Skin epidermis (tissue), 12 donors: ENCODE measurements around the gene ZBTB47.

Source experiments
- H3K27ac ChIP-seq, 21 experiments: fragments of 200-600 bp; sonication (generic) in 11 of 21; one replicate each; pipeline ENCODE4 v1.5.0; 2020; ENCODE audit warnings: mild to moderate bottlenecking in 3 of 21, inconsistent platforms in 2 of 21, moderate library complexity in 2 of 21
- H3K4me3 ChIP-seq, 7 experiments: fragments of 200-600 bp; sonication (generic) in 2 of 7; one replicate each; pipeline ENCODE4 v1.5.0; 2020; ENCODE audit warnings: inconsistent platforms in 2 of 7, mild to moderate bottlenecking in 2 of 7, moderate library complexity in 1 of 7

The ZBTB47 gene

GRCh38 chr3:42691816-42692666 lies 38.5 kb downstream of the ZBTB47 start:
- no peak overlapping the region for H3K27ac ChIP-seq
- H3K4me3 ChIP-seq: no peak overlapping the region

GRCh38 chr3:42692667-42693529 lies 39.4 kb downstream of the ZBTB47 start:
- Histone ChIP-seq H3K27ac (no peak overlapping the region), H3K4me3 (no peak overlapping the region)

- Histone ChIP-seq H3K4me3 (no peak overlapping the region), H3K27ac (no peak overlapping the region)
Observed at GRCh38 chr3:42693530-42693930, 40.0 kb downstream of the ZBTB47 start.

- Histone ChIP-seq H3K27ac (no peak overlapping the region), H3K4me3 (no peak overlapping the region)
Observed at GRCh38 chr3:42694366-42694765, 40.9 kb downstream of the ZBTB47 start.

- Histone ChIP-seq H3K27ac (no peak overlapping the region), H3K4me3 (no peak overlapping the region)
Observed at GRCh38 chr3:42696356-42697288, 43.1 kb downstream of the ZBTB47 start.

GRCh38 chr3:42697289-42698051 lies 44.0 kb downstream of the ZBTB47 start:
- Histone ChIP-seq H3K4me3 (no peak overlapping the region), H3K27ac (no peak overlapping the region)

- H3K4me3 ChIP-seq: no peak overlapping the region
- H3K27ac ChIP-seq: no peak overlapping the region
Observed at GRCh38 chr3:42698216-42698910, 44.9 kb downstream of the ZBTB47 start.

- no peak overlapping the region for H3K27ac ChIP-seq
- no peak overlapping the region for H3K4me3 ChIP-seq
Observed at GRCh38 chr3:42698911-42699230, 45.4 kb downstream of the ZBTB47 start.

- no peak overlapping the region for H3K27ac ChIP-seq
- H3K4me3 ChIP-seq: no peak overlapping the region
Observed at GRCh38 chr3:42699511-42699971, 46.0 kb downstream of the ZBTB47 start.

- Histone ChIP-seq H3K4me3 (no peak overlapping the region), H3K27ac (no peak overlapping the region)
Observed at GRCh38 chr3:42700366-42701288, 47.1 kb downstream of the ZBTB47 start.

- Histone ChIP-seq H3K4me3 (no peak overlapping the region), H3K27ac (no peak overlapping the region)
Observed at GRCh38 chr3:42701371-42702065, 48.0 kb downstream of the ZBTB47 start.

GRCh38 chr3:42702066-42702951 lies 48.8 kb downstream of the ZBTB47 start, which contains the start of gene HHATL:
Gene HHATL (minus strand): TSS chr3:42702798. CDS start chr3:42700826, 1,972 bp downstream.
- no peak within 1 kb of the TSS for H3K27ac ChIP-seq
- no peak within 1 kb of the TSS for H3K4me3 ChIP-seq

GRCh38 chr3:42702982-42703694 lies 49.6 kb downstream of the ZBTB47 start:
- Histone ChIP-seq H3K27ac (no peak overlapping the region), H3K4me3 (no peak overlapping the region)

- no peak overlapping the region for H3K4me3 ChIP-seq
- no peak overlapping the region for H3K27ac ChIP-seq
Observed at GRCh38 chr3:42703695-42704025, 50.2 kb downstream of the ZBTB47 start.

- H3K27ac ChIP-seq: no peak overlapping the region
- no peak overlapping the region for H3K4me3 ChIP-seq
Observed at GRCh38 chr3:42704136-42704841, 50.8 kb downstream of the ZBTB47 start.
